Caki2 (cell line): ENCODE results near the gene TMEM273. TPM values are rescaled to one million over a fixed set of nuclear protein-coding genes. Genes with fewer than 3 reads are reported as not detected.

Experiments used
- DNase-seq: peaks from one replicate; pipeline ENCODE4 v3.0.0-alpha.2; 2015; ENCODE audit warnings: low read depth
- in situ Hi-C: cut with HindIII; loops from 2 replicates; pipeline ENCODE4 v1.10.0; 2016; ENCODE audit warnings: low sequenced_read_pairs, low pct_unique_long_range_greater_than_20kb, mixed read lengths
- total RNA-seq: library from RNA; depleted of rRNA; stranded (reverse); fragments of >200 nt; shearing (Covaris generic); gene quantifications from 2 replicates; pipeline ENCODE4 v1.2.3, GENCODE V29; 2014; ENCODE audit warnings: low replicate concordance; rRNA removed

TMEM273 gene
- total RNA-seq, 1 experiment from 2014 or later: 2.8 TPM

- in situ Hi-C loops: no loop called here
- DNase-seq: no peak
These were observed 75.3 kb downstream of the TMEM273 start for GRCh38 chr10:49112851-49113250.

- in situ Hi-C loops: no loop called here
- no peak for DNase-seq
These were observed 76.1 kb downstream of the TMEM273 start for GRCh38 chr10:49112098-49112497.

GRCh38 chr10:49111320-49111698 is 76.9 kb downstream of the TMEM273 start:
- in situ Hi-C loops: no loop called here

GRCh38 chr10:49110684-49111319 is 77.4 kb downstream of the TMEM273 start:
- DNase-seq: no peak
- in situ Hi-C loops: no loop called here

More at GRCh38 chr10:49111320-49111698, 76.9 kb downstream of the TMEM273 start:
- no peak for DNase-seq

GRCh38 chr10:49109669-49110340 is 78.4 kb downstream of the TMEM273 start:
- in situ Hi-C loops: no loop called here
- DNase-seq: no peak

- in situ Hi-C loops: no loop called here
- no peak for DNase-seq
These were observed 79.5 kb downstream of the TMEM273 start for GRCh38 chr10:49108656-49109055.

- DNase-seq: no peak
- in situ Hi-C loops: no loop called here
These were observed 80.3 kb downstream of the TMEM273 start for GRCh38 chr10:49107887-49108267.

GRCh38 chr10:49107111-49107886 is 80.9 kb downstream of the TMEM273 start:
- DNase-seq: no peak
- in situ Hi-C loops: no loop called here

- no peak for DNase-seq
- in situ Hi-C loops: no loop called here
These were observed 81.7 kb downstream of the TMEM273 start for GRCh38 chr10:49106451-49106850.

- DNase-seq: no peak
- in situ Hi-C loops: no loop called here
These were observed 83.1 kb downstream of the TMEM273 start for GRCh38 chr10:49105076-49105475.

Other genes starting within 250 kb of the TMEM273 start
- not detected in 2 replicates for gene LRRC18, start 248.6 kb downstream of the TMEM273 start, total RNA-seq
- gene VSTM4, start 72.9 kb downstream of the TMEM273 start, total RNA-seq: 1.7 and 2.1 TPM in 2 replicates
- gene FAM170B, start 54.4 kb downstream of the TMEM273 start, total RNA-seq: not detected in 2 replicates
- gene C10orf71, start 110.8 kb upstream of the TMEM273 start, total RNA-seq: not detected in 2 replicates
- not detected in 2 replicates for gene DRGX, start 207.7 kb upstream of the TMEM273 start, total RNA-seq